PC-9 (cell line): ENCODE measurements around the gene PRDM16. TPM values are rescaled to one million over a fixed set of nuclear protein-coding genes. Genes with fewer than 3 reads are reported as not detected.

ENCODE experiments used
- BruUV-seq: library from RNA; stranded (reverse); fragments of 400-500 nt; replicated peaks from 2 replicates; lab custom pipeline; 2021; lab: Mats Ljungman, UMichigan
- CTCF ChIA-PET: fragments of 300-600 bp; sonication (Branson Sonifier 250); formaldehyde crosslinking; loops from one replicate; lab custom pipeline; 2022; ENCODE audit warnings: antibody characterized with exemption; lab: Charles Lee
- POLR2A ChIA-PET: fragments of 300-600 bp; sonication (Branson Sonifier 250); formaldehyde crosslinking; loops from one replicate; lab custom pipeline; 2022; ENCODE audit warnings: antibody characterized with exemption; ENCODE audit not compliant: unreplicated experiment; lab: Charles Lee
- DNase-seq, 2 experiments: peaks; one replicate each; pipeline versions ENCODE4 v3.0.0 to v3.0.0-alpha.2; 2015 to 2022; ENCODE audit warnings: mixed read lengths in 1 of 2
- H2AFZ ChIP-seq: fragments of 200-600 bp; sonication (generic); 2 replicates; pipeline ENCODE4 v1.8.1; 2017; ENCODE audit warnings: antibody characterized with exemption
- H3F3A ChIP-seq: fragments of 200-600 bp; sonication (generic); 2 replicates; pipeline ENCODE4 v1.8.1; 2017; ENCODE audit warnings: antibody characterized with exemption, mild to moderate bottlenecking, low read depth; ENCODE audit not compliant: insufficient read depth
- H3K27ac ChIP-seq: fragments of 200-600 bp; sonication (generic); 2 replicates; pipeline ENCODE4 v1.6.1; 2016; ENCODE audit warnings: mixed run types
- H3K27me3 ChIP-seq: fragments of 200-600 bp; sonication (generic); 2 replicates; pipeline ENCODE4 v1.6.1; 2016; ENCODE audit warnings: low read depth, mixed run types; ENCODE audit not compliant: insufficient read depth
- H3K36me3 ChIP-seq: fragments of 200-600 bp; sonication (generic); 2 replicates; pipeline ENCODE4 v1.6.1; 2016; ENCODE audit warnings: low read depth, mixed run types
- H3K4me1 ChIP-seq: fragments of 200-600 bp; sonication (generic); replicated peaks from 2 replicates; pipeline ENCODE4 v1.6.1; 2016; ENCODE audit warnings: mixed run types; ENCODE audit not compliant: insufficient read depth
- H3K4me2 ChIP-seq: fragments of 200-600 bp; sonication (generic); 2 replicates; pipeline ENCODE4 v1.6.1; 2017; ENCODE audit warnings: mixed run types
- H3K4me3 ChIP-seq: fragments of 200-600 bp; sonication (generic); 2 replicates; pipeline ENCODE4 v1.6.1; 2016; ENCODE audit warnings: mixed run types
- H3K79me2 ChIP-seq: fragments of 200-600 bp; sonication (generic); 2 replicates; pipeline ENCODE4 v1.6.1; 2017; ENCODE audit warnings: low read depth, mixed run types
- H3K9me2 ChIP-seq: fragments of 200-600 bp; sonication (generic); 2 replicates; pipeline ENCODE4 v1.8.1; 2017; ENCODE audit warnings: mild to moderate bottlenecking; ENCODE audit not compliant: insufficient read depth
- H3K9me3 ChIP-seq: fragments of 200-600 bp; sonication (generic); 2 replicates; pipeline ENCODE4 v1.8.1; 2016; ENCODE audit warnings: low read depth; ENCODE audit not compliant: insufficient read depth
- H4K20me1 ChIP-seq: fragments of 200-600 bp; sonication (generic); 2 replicates; pipeline ENCODE4 v1.8.1; 2017; ENCODE audit not compliant: insufficient read depth
- EZH2 ChIP-seq: fragments of 200-600 bp; sonication (generic); IDR thresholded peaks from 2 replicates; pipeline ENCODE4 v1.8.0; 2017; ENCODE audit warnings: antibody characterized with exemption, low read depth
- intact Hi-C: fragments of 100-400 bp; cut with micrococcal nuclease; formaldehyde crosslinking; loops from one replicate; pipeline ENCODE4 v1.10.0; 2022; ENCODE audit not compliant: unreplicated experiment
- total RNA-seq: library from RNA; stranded (reverse); gene quantifications from 2 replicates; pipeline ENCODE4 v1.2.3, GENCODE V29; 2021
- TF ChIP-seq, protein P1 (sequence below): fragments of 200-600 bp; sonication (generic); conservative IDR thresholded peaks from 2 replicates; pipeline ENCODE4 v1.6.1; 2017; ENCODE audit warnings: mixed run types, antibody characterized with exemption, mild to moderate bottlenecking, moderate library complexity

PRDM16 gene
- total RNA-seq, 1 experiment from 2014 or later = not detected

DNA sequence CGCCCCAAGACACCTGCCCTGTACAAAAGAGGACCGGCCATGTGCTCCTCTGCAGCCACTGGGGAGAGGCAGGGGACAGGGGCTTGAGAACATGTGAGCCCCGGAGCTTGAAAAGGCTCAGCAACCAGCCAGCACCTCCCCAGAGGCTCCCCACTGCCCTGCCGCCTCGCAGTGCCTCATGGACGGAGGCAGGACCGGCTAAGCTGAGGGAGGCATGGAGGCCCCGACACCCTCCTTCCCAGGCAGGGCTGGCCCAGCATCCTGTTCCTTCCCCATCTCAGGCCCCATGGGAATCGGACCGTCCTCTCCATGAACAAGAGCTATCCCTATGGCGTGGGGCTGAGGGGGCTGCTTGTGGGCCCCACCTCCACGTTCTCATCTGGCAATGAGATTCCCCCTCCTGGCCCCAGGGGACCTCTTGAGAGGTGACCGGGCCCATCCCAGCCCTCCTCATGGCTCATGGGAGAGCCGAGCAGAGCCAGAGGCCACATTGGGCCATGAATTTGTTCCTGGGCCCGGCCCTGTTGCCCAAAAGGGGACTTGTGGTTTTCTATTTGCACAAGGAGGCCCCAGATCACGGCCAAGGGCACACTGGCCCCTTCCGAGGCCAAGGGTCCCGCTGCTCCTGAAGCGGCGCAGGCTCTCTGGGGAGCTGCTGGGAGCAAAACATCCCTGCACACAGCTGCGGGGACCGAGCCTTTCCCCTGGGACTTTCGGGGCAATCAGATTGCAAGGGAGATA is 320.3 kb downstream of the PRDM16 start:
- POLR2A ChIA-PET = no interaction called here
- no peaks in the 10 kb centered on the region for H3K9me2 ChIP-seq
- DNase-seq = no peak
- CTCF ChIA-PET = no interaction called here
- no peaks in the 10 kb centered on the region for H3K9me3 ChIP-seq
- intact Hi-C loops = no loop called here
- H3K36me3 ChIP-seq = no peaks in the 10 kb centered on the region
- H3K4me2 ChIP-seq = no peak overlapping the region
- peaks cover 98% of the 10 kb centered on the region for H3K27me3 ChIP-seq
- no peaks in the 10 kb centered on the region; the same call in 1 of the 2 replicates for H4K20me1 ChIP-seq
- no TSS peak for BruUV-seq
- no peaks in the 10 kb centered on the region for H3K79me2 ChIP-seq
- no peaks in the 10 kb centered on the region for H3K4me1 ChIP-seq
- peak; percentile 71; the same call in 1 of the 2 replicates for TF ChIP-seq EZH2
- TF ChIP-seq, protein P1, sequence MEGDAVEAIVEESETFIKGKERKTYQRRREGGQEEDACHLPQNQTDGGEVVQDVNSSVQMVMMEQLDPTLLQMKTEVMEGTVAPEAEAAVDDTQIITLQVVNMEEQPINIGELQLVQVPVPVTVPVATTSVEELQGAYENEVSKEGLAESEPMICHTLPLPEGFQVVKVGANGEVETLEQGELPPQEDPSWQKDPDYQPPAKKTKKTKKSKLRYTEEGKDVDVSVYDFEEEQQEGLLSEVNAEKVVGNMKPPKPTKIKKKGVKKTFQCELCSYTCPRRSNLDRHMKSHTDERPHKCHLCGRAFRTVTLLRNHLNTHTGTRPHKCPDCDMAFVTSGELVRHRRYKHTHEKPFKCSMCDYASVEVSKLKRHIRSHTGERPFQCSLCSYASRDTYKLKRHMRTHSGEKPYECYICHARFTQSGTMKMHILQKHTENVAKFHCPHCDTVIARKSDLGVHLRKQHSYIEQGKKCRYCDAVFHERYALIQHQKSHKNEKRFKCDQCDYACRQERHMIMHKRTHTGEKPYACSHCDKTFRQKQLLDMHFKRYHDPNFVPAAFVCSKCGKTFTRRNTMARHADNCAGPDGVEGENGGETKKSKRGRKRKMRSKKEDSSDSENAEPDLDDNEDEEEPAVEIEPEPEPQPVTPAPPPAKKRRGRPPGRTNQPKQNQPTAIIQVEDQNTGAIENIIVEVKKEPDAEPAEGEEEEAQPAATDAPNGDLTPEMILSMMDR = no peak
- H3K4me3 ChIP-seq = no peak overlapping the region
- no peak overlapping the region for H3K27ac ChIP-seq
- no peak overlapping the region for H2AFZ ChIP-seq
- H3F3A ChIP-seq = no peaks in the 10 kb centered on the region

DNA sequence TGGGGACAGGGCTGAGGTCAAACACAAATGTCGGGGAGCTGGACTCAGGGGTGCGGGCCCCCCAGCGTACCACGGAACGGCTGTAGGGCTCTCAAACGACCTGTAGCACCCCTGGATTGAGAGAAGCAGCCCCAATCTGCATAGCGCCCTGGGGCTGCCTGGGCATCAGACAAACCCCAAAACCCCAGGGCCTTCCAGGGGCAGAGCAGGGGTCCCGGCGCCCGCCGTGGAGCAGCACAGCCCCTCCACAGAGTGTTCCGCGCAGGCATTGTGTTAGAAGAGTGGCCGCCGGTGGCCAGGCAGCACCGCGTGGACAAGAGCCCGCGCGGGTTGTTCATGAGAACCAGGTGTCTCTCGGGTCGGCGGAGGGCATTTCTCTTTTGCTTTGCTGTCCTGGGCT is 321.3 kb downstream of the PRDM16 start:
- H3K79me2 ChIP-seq = no peaks in the 10 kb centered on the region
- intact Hi-C loops = no loop called here
- no peak overlapping the region for H3K4me3 ChIP-seq
- no peak overlapping the region for H3K4me2 ChIP-seq
- H3F3A ChIP-seq = no peaks in the 10 kb centered on the region
- H2AFZ ChIP-seq = no peak overlapping the region
- ChIA-PET CTCF (no interaction called here), POLR2A (no interaction called here)
- H3K36me3 ChIP-seq = no peaks in the 10 kb centered on the region
- H3K27me3 ChIP-seq = peaks cover 97% of the 10 kb centered on the region
- no peaks in the 10 kb centered on the region for H3K9me3 ChIP-seq
- no peak overlapping the region for H3K27ac ChIP-seq
- DNase-seq = no peak
- H3K9me2 ChIP-seq = no peaks in the 10 kb centered on the region
- no peak for TF ChIP-seq EZH2
- TF ChIP-seq, protein P1 = no peak
- no peaks in the 10 kb centered on the region; the same call in 1 of the 2 replicates for H4K20me1 ChIP-seq
- no peaks in the 10 kb centered on the region for H3K4me1 ChIP-seq
- no TSS peak for BruUV-seq

DNA sequence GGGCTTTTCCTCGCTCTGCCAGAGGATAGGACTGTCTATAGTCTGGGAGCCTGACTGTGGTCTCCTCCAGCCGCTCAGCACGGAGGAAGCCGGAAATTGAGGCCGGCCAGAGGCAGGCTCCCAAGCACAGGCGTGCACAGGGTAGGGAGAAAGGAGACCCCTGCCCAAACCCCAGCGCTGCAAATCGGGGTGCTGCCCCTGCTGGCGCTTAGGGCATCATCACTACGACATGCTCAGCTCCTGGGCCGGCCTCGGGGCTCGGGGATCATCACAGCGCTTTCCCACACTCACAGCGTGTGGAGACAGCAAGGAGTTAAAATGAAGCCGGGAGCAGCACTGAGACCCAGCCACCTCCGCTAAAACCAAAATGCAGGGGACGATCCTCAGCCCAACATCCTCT is 322.7 kb downstream of the PRDM16 start:
- TF ChIP-seq EZH2 = no peak
- TF ChIP-seq, protein P1 = no peak
- Histone ChIP-seq H3K27me3 (peaks cover 97% of the 10 kb centered on the region), H3K9me3 (no peaks in the 10 kb centered on the region), H3K9me2 (no peaks in the 10 kb centered on the region), H4K20me1 (no peaks in the 10 kb centered on the region), H3F3A (no peaks in the 10 kb centered on the region), H3K79me2 (no peaks in the 10 kb centered on the region), H3K27ac (no peak overlapping the region), H3K4me1 (no peaks in the 10 kb centered on the region), H3K4me3 (no peak overlapping the region), H3K36me3 (no peaks in the 10 kb centered on the region), H2AFZ (no peak overlapping the region), H3K4me2 (no peak overlapping the region)
- intact Hi-C loops = no loop called here
- ChIA-PET CTCF (no interaction called here), POLR2A (no interaction called here)
- no peak for DNase-seq
- no TSS peak for BruUV-seq
